Esophagus (tissue), 2 donors: ENCODE results near the gene ZNF569. TPM values are rescaled to one million over a fixed set of nuclear protein-coding genes. Genes with fewer than 3 reads are reported as not detected.

Experiments
- H3K27ac ChIP-seq, 2 donors: one replicate each; pipeline ENCODE4 v1.5.1; 2013; ENCODE audit warnings: low read depth in 2 of 2, mild to moderate bottlenecking in 2 of 2, inconsistent platforms in 1 of 2, low read length in 1 of 2, moderate library complexity in 1 of 2
- H3K27me3 ChIP-seq, 2 donors: one replicate each; pipeline ENCODE4 v1.6.1; 2013; ENCODE audit warnings: low read length in 2 of 2, control low read depth in 1 of 2, mild to moderate bottlenecking in 1 of 2; ENCODE audit not compliant: insufficient read depth in 2 of 2, control insufficient read depth in 1 of 2
- H3K36me3 ChIP-seq, 2 donors: one replicate each; pipeline ENCODE4 v1.6.1; 2013; ENCODE audit warnings: low read length in 1 of 2; ENCODE audit not compliant: control insufficient read depth in 2 of 2, insufficient read depth in 2 of 2
- H3K4me1 ChIP-seq, 2 donors: one replicate each; pipeline ENCODE4 v1.6.1; 2013; ENCODE audit warnings: low read length in 1 of 2; ENCODE audit not compliant: control insufficient read depth in 2 of 2, insufficient read depth in 2 of 2
- H3K4me3 ChIP-seq, 2 donors: one replicate each; pipeline ENCODE4 v1.5.1; 2013; ENCODE audit warnings: low read length in 2 of 2, mild to moderate bottlenecking in 2 of 2, low read depth in 1 of 2, moderate library complexity in 1 of 2
- H3K9me3 ChIP-seq, 2 donors: one replicate each; pipeline ENCODE4 v1.6.1; 2013; ENCODE audit warnings: mild to moderate bottlenecking in 2 of 2, low read depth in 1 of 2, low read length in 1 of 2, moderate library complexity in 1 of 2; ENCODE audit not compliant: control insufficient read depth in 2 of 2, insufficient read depth in 1 of 2
- WGBS, 2 donors: extraction: QIAGEN DNeasy Blood & Tissue Kit; methylation state at CpG; one replicate each; pipeline ENCODE4 v1.1.7; 2013; 5-methylcytosine and 5-hydroxymethylcytosine counted together
- polyA plus RNA-seq, 2 donors: library from polyadenylated mRNA; stranded (reverse); fragments of 200-250 nt; gene quantifications; one replicate each; pipeline ENCODE4 v1.2.3, GENCODE V29; 2013
- donor health status: healthy with polysubstance abuse.
- donor health status: Bipolar disorder and iron deficiency.

ZNF569 gene
- polyA plus RNA-seq, 2 donors, result 0.89 to 1.1 TPM

GRCh38 chr19:37472165-37472564 is 4.9 kb upstream of the ZNF569 start:
- WGBS, 2 donors, result 97 to 98% methylated on average over 9 of the region's 9 CpGs
- no peaks in the 10 kb centered on the region for H3K27me3 ChIP-seq
- H3K27ac ChIP-seq, result no peak overlapping the region
- peaks cover 0 to 8% of the 10 kb centered on the region in 2 donors for H3K9me3 ChIP-seq
- H3K4me1 ChIP-seq, result peaks cover 0 to 2% of the 10 kb centered on the region in 2 donors
- peaks cover 3 to 8% of the 10 kb centered on the region in 2 donors for H3K36me3 ChIP-seq
- no peak overlapping the region for H3K4me3 ChIP-seq

- H3K4me1 ChIP-seq, result peaks cover 0 to 7% of the 10 kb centered on the region in 2 donors
- H3K9me3 ChIP-seq, result peaks cover 0 to 3% of the 10 kb centered on the region in 2 donors
- no peak overlapping the region for H3K27ac ChIP-seq
- H3K36me3 ChIP-seq, result no peaks in the 10 kb centered on the region
- 71 to 78% methylated on average over 4 of the region's 4 CpGs for WGBS, 2 donors
- H3K4me3 ChIP-seq, result peak overlapping the region in 1 of 2 donors; percentile 77
- H3K27me3 ChIP-seq, result no peaks in the 10 kb centered on the region
These were observed 3.0 kb upstream of the ZNF569 start for GRCh38 chr19:37470216-37470615.

DNA sequence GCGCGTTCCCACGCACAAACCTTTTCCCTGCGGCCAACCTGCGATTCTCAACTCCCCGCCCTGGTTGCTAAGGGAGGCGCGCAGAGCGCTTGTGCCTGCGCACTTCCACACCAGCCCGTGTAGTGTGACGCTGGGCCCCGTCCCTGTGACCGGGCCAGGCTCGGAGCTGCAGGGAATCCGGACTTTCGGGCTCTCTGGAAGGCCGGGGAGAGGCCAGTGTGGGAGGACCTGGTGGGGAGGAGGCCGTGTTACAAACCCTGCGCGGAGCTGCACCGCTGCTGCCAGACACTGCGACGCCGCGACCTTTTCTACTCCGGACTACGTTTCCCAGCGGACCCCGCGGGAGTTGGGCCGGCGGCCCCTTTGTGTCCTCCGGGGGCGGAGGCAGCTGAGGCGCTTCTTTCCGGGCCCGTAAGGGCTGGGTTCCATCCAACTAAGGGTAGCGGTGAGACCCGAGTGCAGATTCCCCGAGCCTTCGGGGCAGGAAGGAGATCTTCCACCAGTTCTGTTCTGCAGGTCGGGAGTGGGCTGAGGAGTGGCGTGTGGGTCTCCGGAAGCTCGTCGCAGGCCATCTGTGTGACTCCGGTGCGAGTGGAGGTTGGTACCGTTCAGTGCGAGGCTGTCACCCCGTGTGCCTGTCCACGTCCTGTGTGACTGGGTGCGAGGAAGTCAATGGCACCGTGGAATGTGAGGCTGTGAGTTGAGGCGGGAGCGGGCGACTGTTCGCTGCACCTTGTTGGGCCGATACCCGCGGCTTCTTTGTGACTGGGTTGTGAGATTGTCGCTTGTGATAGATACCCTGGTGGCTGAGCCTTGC is 1.9 kb upstream of the ZNF569 start, which contains the start of gene ZNF570:
ZNF570 (plus strand) TSS at position 396 of the 817 bp plus-strand sequence. CDS start 999 bp downstream, outside the sequence.
- no peaks in the 10 kb centered on the region for H3K27me3 ChIP-seq
- peak within 1 kb of the TSS; percentile 67 to 97 for H3K27ac ChIP-seq
- H3K4me3 ChIP-seq, result peak within 1 kb of the TSS; percentile 77 to 86
- peaks cover 0 to 7% of the 10 kb centered on the region in 2 donors for H3K4me1 ChIP-seq
- no peaks in the 10 kb centered on the region for H3K9me3 ChIP-seq
- 0 to 1% methylated on average over 63 of the region's 63 CpGs for WGBS, 2 donors
- no peaks in the 10 kb centered on the region for H3K36me3 ChIP-seq

- Histone ChIP-seq H3K4me1 (peaks cover 0 to 7% of the 10 kb centered on the region in 2 donors), H3K36me3 (no peaks in the 10 kb centered on the region), H3K4me3 (peak overlapping the region; percentile 63 to 86), H3K9me3 (no peaks in the 10 kb centered on the region), H3K27ac (peak overlapping the region; percentile 91 to 97), H3K27me3 (no peaks in the 10 kb centered on the region)
- WGBS, 2 donors, result 42 to 44% methylated on average over 18 of the region's 18 CpGs
These were observed 405 bp upstream of the ZNF569 start for GRCh38 chr19:37467608-37468090.

- Histone ChIP-seq H3K9me3 (peaks cover 0 to 2% of the 10 kb centered on the region in 2 donors), H3K27ac (peak overlapping the region; percentile 91 to 97), H3K4me3 (peak overlapping the region; percentile 63 to 86), H3K27me3 (no peaks in the 10 kb centered on the region), H3K4me1 (peaks cover 0 to 7% of the 10 kb centered on the region in 2 donors), H3K36me3 (no peaks in the 10 kb centered on the region)
- 32 to 40% methylated on average over 25 of the region's 25 CpGs for WGBS, 2 donors
These were observed 907 bp downstream of the ZNF569 start for GRCh38 chr19:37466277-37466797.

GRCh38 chr19:37452500-37453245 is 14.6 kb downstream of the ZNF569 start:
- WGBS, 2 donors, result 96% methylated on average over 4 of the region's 4 CpGs
- Histone ChIP-seq H3K4me3 (no peak overlapping the region), H3K36me3 (peaks cover 6 to 7% of the 10 kb centered on the region in 2 donors), H3K27ac (no peak overlapping the region), H3K4me1 (no peaks in the 10 kb centered on the region), H3K27me3 (no peaks in the 10 kb centered on the region), H3K9me3 (peaks cover 8 to 14% of the 10 kb centered on the region in 2 donors)

DNA sequence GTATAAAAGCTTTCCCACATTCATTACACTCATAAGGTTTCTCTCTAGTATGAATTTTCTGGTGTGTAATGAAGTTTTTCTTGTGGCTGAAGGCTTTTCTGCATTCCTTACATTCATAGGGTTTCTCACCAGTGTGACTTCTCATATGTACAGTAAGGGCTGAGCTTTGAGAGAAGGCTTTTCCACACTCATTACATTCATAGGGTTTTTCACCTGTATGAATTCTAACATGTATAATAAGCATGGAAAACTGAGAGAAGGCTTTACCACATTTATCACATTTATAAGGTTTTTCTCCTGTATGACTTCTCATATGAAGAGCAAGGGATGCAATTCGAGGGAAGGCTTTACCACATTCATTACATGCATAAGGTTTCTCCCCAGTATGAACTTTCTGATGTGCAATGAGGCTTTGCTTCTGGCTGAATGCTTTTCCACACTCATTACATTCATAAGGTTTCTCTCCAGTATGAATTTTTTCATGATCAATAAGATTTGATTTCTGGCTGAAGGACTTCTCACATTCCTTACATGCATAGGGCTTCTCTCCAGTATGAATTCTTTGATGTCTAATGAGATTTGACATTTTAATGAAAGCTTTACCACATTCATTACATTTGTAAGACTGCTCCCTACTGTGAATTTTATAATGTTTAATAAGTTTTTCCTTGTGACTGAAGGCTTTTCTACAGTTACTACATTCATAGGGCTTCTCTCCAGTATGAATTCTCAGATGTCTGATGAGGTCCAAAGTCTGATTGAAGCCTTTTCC is 53.7 kb downstream of the ZNF569 start:
- no peak overlapping the region for H3K27ac ChIP-seq
- peaks cover 0 to 6% of the 10 kb centered on the region in 2 donors for H3K36me3 ChIP-seq
- WGBS, 2 donors, result 94 to 97% methylated on average over 1 of the region's 1 CpG
- H3K27me3 ChIP-seq, result no peaks in the 10 kb centered on the region
- peaks cover 11 to 14% of the 10 kb centered on the region in 2 donors for H3K9me3 ChIP-seq
- H3K4me1 ChIP-seq, result no peaks in the 10 kb centered on the region
- H3K4me3 ChIP-seq, result no peak overlapping the region

GRCh38 chr19:37412700-37413099 is 54.5 kb downstream of the ZNF569 start:
- H3K4me1 ChIP-seq, result no peaks in the 10 kb centered on the region
- no peak overlapping the region for H3K27ac ChIP-seq
- H3K4me3 ChIP-seq, result no peak overlapping the region
- H3K36me3 ChIP-seq, result peaks cover 0 to 6% of the 10 kb centered on the region in 2 donors
- WGBS, 2 donors, result 95 to 96% methylated on average over 2 of the region's 2 CpGs
- no peaks in the 10 kb centered on the region for H3K27me3 ChIP-seq
- H3K9me3 ChIP-seq, result peaks cover 11 to 15% of the 10 kb centered on the region in 2 donors
